ENCODE results near the gene RENBP. TPM values are rescaled to one million over a fixed set of nuclear protein-coding genes. Genes with fewer than 3 reads are reported as not detected.

RENBP gene
- total RNA-seq, 1 experiment from 2014 or later = 15.5 TPM

DNA sequence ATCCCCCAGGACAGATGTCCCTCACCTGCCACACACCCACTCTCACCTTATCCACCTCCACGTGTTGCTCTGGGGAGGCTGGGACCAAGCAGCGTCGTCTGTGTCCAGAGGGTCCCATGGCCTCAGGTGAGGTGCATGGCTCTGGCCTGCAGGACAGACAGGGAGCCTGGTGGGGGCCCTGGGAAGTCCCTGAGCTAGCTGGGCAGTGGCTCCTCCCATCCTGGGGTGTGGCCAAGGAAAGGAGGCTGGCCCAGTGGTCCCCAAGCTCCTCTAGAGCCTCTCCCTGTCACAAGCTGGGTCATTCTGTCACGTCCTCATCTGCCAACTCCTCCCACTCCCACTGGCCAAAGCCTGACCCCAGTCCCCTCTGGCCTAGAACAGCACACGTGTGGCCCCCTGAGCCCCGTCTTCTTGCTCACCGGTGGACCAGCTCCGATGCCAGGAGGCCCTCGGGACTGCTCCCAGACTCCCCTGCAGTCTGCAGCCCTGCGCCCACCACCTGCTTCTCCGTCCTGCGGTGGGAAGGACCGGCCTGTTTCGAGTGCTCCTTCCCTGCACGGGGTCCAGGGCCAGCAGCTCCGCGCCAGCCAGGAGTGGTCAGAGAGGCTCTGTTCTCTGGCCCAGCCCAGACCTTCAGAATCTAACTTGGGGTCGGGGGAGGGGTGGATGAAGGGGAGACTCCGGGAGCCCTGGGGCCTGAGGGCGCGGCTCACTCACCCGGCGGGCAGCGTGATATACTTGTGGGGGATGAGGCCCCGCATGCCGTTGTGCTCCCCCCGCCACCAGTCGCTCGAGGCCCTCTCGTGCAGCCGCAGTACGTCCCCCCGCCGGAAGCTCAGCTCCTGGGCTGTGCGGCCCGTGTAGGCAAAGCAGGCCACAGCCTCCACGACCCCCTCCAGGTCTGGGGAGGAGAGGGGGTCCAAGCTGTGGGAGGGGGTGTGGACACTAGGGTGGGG is 35.1 kb downstream of the RENBP start:
- peak; percentile 63 for DNase-seq (ENCODE audit: low read depth)
- in situ Hi-C loops (cut with HindIII; ENCODE audit: low pct_unique_long_range_greater_than_20kb, low sequenced_read_pairs) = no loop called here

DNA sequence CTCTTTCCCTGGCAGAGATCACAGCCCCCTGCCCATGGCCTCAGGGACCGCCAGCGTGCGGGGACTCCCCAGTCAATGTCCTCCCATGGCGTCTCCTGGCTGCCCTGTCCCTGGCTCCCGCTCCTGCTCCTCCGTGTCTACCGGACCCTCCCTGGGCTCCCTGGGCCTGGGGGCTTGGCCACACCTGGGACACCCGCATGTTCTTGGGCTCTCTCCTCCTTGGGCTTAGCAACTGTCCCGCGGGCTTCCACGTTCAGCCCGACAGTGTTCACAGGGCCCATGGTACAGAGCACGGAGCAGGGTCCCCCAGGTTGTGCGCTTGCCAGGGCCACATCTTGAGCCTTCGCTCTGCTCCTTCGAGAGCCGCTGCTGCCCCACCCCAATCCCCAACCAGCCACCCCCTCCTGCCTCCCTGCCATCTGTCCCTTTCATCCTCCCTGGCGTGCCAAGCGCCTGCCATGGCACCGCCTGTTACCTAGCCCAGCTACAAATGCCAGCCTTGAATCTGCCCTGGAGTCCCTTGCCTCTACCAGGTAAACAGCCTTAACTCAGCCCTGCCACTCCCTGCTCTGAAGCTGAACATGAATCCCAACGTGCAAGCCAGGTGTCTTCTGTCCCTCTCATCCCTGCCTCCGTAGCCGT is 36.1 kb downstream of the RENBP start:
- in situ Hi-C loops (cut with HindIII; ENCODE audit: low pct_unique_long_range_greater_than_20kb, low sequenced_read_pairs) = no loop called here
- no peak for DNase-seq (ENCODE audit: low read depth)

DNA sequence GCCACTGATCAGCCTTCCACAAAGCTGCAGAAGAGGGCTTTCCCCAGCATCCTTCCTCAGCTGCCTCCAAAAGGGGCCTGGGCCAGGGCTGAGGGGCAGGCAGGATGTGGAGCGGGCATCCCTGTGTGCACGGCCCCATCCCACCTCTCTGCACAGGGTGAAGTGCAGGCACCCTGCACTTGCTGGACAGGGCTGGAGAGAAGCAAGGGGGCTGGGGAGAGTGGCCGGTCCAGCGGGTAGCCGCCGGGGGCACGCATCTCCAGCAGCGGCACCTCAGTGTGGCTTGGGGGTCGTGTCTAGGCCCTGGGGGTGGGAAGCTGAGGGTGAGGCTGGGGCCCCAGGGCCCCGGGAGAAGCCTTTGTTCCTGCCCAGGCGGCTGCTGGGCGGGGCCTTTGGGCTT is 37.0 kb downstream of the RENBP start:
- in situ Hi-C loops (cut with HindIII; ENCODE audit: low pct_unique_long_range_greater_than_20kb, low sequenced_read_pairs) = no loop called here
- no peak for DNase-seq (ENCODE audit: low read depth)

DNA sequence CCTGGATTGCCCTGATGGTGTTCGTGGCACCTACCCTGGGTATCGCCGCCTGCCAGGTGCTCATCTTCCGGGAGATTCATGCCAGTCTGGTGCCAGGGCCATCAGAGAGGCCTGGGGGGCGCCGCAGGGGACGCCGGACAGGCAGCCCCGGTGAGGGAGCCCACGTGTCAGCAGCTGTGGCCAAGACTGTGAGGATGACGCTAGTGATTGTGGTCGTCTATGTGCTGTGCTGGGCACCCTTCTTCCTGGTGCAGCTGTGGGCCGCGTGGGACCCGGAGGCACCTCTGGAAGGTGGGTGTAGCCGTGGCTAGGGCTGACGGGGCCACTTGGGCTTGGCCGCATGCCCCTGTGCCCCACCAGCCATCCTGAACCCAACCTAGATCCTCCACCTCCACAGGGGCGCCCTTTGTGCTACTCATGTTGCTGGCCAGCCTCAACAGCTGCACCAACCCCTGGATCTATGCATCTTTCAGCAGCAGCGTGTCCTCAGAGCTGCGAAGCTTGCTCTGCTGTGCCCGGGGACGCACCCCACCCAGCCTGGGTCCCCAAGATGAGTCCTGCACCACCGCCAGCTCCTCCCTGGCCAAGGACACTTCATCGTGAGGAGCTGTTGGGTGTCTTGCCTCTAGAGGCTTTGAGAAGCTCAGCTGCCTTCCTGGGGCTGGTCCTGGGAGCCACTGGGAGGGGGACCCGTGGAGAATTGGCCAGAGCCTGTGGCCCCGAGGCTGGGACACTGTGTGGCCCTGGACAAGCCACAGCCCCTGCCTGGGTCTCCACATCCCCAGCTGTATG is 38.1 kb downstream of the RENBP start:
- in situ Hi-C loops (cut with HindIII; ENCODE audit: low pct_unique_long_range_greater_than_20kb, low sequenced_read_pairs) = no loop called here
- DNase-seq (ENCODE audit: low read depth) = no peak

DNA sequence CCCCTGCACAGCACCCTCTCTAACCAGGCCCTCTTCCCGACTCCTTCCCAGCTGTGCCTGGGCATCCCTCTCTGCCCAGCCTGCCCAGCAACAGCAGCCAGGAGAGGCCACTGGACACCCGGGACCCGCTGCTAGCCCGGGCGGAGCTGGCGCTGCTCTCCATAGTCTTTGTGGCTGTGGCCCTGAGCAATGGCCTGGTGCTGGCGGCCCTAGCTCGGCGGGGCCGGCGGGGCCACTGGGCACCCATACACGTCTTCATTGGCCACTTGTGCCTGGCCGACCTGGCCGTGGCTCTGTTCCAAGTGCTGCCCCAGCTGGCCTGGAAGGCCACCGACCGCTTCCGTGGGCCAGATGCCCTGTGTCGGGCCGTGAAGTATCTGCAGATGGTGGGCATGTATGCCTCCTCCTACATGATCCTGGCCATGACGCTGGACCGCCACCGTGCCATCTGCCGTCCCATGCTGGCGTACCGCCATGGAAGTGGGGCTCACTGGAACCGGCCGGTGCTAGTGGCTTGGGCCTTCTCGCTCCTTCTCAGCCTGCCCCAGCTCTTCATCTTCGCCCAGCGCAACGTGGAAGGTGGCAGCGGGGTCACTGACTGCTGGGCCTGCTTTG is 38.9 kb downstream of the RENBP start:
- DNase-seq (ENCODE audit: low read depth) = no peak
- in situ Hi-C loops (cut with HindIII; ENCODE audit: low pct_unique_long_range_greater_than_20kb, low sequenced_read_pairs) = no loop called here

DNA sequence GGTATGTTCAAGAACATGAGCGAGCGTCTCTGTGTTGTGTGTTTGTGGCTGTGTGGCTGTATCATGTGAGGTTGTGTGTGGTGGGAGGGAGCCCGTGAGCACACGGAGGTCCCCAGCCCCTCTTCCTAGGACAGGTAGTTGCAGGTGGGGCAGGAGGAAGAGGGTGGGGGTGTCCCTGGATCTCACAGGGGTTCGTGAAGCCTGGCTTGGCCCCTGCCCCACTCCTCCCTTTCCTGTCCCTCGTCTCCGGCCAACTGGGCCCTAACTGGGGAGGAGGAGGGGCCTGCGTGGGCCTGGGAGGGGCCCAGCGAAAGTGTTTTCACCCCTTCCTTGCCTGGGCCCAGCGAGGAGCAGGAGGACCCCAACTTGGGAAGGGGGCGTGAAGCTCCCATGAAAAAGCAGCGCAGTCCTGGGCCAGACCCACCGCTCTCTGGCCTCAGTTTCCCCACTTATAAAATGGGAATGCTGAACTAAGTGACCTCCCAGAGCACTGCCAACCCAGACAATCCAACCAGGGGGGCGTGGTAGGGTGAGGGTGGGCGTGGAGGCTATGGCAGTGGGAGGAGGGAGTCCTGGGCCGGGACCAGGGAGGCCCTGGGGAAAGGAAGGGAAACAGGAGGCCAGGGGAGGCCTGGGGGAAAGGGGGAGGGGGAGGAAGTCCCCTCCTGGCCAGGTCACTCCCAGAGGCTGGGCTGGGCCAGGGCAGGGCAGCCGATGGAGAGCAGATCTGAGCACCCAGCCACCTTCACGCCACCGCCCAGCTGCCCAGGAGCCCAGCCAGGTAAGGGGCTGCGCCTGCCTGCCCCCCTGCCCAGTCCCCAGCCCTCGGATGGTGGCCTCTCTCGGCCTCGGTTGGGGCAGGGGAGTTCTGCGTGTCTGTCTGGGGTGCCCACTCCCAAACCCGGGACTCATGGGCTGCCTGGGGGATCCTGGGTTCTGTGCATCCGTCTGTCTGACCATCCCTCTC is 40.2 kb downstream of the RENBP start, which contains the start of gene AVPR2:
Gene AVPR2 (plus strand): TSS at position 683 of the 967 bp plus-strand sequence. CDS start 473 bp downstream, outside the sequence.
- in situ Hi-C loops (cut with HindIII; ENCODE audit: low pct_unique_long_range_greater_than_20kb, low sequenced_read_pairs) = no loop called here
- DNase-seq (ENCODE audit: low read depth) = no peak

DNA sequence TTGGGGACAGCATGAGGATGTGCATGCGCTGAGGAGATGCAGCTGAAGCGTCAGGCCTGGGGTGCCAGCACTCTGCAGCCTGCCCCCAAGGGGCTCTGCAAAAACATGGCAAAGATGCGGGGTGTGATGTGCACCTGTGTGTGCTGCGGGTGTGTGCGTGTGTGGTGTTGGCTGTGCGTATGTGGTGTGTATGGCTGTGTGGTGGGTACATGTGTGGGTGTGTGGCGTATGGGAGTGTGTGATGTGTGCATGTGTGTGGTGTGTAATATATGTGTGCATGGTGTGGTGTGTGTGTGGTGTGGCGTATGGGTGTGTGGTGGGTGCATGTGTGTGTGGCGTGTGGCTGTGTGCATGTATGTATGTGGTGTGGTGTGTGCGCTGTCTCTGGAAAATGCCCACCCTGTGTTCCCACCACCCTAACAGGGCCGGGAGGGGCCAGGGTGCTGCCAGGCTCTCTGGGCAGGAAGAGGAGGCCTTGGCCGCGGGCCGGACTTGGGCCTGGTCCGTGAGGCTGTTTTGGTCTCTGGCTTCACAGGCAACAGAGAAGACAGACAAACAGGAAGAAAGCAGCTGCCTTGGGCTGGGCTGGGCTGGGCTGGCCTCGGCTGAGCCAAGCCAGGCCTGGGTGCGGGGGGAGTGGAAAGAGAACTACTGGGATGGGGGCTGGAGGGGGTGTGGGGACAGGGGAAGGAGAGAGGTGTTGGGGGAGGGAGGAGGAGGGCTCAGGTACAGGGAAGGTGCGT is 41.0 kb downstream of the RENBP start:
- in situ Hi-C loops (cut with HindIII; ENCODE audit: low pct_unique_long_range_greater_than_20kb, low sequenced_read_pairs) = no loop called here
- DNase-seq (ENCODE audit: low read depth) = no peak

DNA sequence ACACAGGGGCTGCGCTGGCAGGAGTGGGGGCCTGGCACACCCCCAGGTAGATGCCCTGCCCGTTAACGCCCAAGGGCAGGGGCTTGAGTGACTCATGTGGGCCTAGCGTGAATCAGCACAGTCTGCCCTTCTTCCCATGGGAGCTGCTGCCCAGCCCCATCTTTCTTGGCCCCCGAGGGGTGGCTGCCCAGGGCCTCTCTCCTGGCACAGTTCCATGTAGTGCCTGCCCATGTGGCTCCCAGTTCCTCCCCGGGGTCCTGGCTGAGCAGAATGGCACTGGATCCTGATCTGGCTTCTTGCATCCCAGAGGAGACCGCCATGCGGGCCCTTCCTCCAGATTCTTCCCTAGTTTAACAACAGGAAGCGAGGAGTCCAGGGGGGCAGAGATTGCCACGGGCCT is 42.1 kb downstream of the RENBP start:
- in situ Hi-C loops (cut with HindIII; ENCODE audit: low pct_unique_long_range_greater_than_20kb, low sequenced_read_pairs) = no loop called here
- DNase-seq (ENCODE audit: low read depth) = no peak

DNA sequence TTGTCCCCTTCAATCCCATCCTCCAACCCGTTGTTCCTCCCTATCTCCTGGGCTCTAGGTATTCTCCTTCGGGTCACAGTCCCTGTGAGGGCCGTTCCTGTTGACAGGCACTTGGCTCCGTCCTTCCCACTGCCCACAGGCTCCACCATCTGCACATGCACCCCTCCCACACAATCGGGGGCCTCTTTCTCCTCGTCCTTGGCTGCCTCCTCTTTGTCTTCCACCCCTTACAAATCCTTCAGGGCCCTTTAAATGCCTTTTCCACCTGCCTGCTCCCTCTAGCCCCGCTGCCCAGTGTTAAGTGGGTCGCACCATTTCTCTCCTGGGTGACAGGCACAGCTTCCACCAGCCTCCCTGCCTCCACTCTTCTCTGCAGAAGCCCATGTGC is 42.7 kb downstream of the RENBP start:
- no peak for DNase-seq (ENCODE audit: low read depth)
- in situ Hi-C loops (cut with HindIII; ENCODE audit: low pct_unique_long_range_greater_than_20kb, low sequenced_read_pairs) = no loop called here

DNA sequence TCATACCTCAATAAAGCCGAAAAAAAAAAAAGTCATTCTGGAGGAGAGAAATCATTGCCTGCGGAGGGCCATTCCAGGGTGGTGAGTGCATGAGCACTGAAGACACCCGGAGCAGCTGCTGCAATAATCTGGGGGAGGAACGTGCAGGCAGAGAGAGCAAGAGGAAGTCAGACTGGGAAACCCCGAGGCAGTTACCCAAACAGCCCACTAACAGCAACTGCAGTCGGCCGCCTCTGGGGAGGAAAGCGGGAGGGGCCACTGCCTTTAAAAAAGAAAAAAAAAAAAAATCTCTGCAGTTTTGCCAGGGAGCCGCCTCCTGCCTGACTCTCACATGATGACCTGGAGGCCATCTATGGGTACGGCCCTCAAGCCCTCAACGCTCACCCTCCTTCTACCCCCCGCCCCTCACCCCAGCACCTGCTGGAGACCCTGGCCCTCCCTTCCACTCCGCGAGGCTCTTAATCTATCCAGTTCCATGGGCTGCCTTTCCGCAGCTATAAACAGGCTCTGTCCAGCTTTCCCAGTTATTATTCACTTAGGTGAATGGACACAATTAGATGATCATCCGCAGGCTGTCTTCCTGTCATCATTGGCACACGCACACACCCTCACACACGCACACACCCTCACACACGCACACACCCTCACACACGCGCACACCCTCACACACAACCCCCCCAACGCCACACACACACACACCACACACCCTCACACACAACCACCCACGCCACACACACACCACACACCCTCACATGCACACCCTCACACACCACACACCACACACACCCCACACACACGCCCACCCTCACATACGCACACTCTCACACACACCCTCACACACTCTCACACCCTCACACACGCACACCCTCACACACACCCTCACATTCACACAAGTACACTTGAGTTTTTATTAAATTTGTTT is 43.4 kb downstream of the RENBP start:
- in situ Hi-C loops (cut with HindIII; ENCODE audit: low pct_unique_long_range_greater_than_20kb, low sequenced_read_pairs) = no loop called here
- DNase-seq (ENCODE audit: low read depth) = peak; percentile 81

DNA sequence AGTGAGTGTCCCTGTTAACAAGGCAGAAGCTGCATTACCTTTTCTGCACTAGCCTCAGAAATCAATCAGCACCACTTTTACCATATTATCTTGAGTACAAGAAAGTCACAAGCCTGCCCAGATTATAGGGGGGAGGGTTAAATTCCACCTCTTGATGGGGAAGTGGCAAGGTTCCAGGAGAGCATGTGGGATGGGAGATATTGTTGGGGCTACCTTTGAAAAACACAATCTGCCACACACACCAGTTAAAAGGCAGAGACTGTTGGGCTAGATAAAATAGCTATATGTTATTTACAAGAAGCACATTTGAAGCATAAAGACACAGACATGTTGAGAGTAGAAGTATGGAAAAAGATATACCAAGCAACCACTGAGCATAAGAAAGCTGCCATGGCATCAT is 46.5 kb downstream of the RENBP start:
- in situ Hi-C loops (cut with HindIII; ENCODE audit: low pct_unique_long_range_greater_than_20kb, low sequenced_read_pairs) = no loop called here
- no peak for DNase-seq (ENCODE audit: low read depth)

DNA sequence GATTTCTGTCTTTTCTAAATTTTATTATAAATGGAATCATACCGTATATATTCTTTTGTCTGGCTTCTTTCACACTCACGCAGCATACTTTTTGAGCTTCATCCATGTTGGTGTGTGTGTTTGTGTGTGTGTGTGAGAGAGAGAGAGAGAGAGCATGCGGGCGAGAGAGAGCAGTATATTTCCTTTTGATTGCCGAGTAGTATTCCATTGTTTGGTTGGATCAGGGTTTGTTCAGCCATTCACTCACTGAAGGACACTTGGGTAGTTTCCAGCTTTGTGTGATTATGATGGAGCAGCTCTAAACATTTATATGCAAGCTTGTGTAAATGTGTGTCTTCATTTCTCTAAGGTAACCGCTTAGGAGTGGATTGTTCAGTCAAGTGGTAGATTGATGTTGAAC is 55.3 kb downstream of the RENBP start:
- in situ Hi-C loops (cut with HindIII; ENCODE audit: low pct_unique_long_range_greater_than_20kb, low sequenced_read_pairs) = no loop called here
- DNase-seq (ENCODE audit: low read depth) = no peak

DNA sequence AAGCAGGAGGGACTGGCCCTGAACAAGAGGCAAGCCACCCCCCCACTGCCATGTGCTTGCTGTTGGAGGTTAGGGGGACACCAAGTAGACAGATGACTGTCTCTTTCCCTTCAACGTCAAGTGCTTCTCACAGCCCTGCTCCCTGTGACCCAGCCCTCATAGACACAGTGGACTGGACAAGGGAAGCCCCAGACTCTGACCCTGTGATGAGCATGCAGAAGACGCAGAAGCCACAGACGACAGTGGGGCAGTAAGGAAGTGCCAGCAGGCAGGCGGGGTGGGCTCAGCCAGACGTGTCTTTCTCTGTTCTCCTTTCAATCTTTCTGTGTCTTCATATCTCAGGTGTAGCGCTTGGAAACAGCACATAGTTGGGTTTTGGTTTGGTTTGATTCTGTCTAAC is 56.1 kb downstream of the RENBP start:
- in situ Hi-C loops (cut with HindIII; ENCODE audit: low pct_unique_long_range_greater_than_20kb, low sequenced_read_pairs) = no loop called here
- DNase-seq (ENCODE audit: low read depth) = no peak

DNA sequence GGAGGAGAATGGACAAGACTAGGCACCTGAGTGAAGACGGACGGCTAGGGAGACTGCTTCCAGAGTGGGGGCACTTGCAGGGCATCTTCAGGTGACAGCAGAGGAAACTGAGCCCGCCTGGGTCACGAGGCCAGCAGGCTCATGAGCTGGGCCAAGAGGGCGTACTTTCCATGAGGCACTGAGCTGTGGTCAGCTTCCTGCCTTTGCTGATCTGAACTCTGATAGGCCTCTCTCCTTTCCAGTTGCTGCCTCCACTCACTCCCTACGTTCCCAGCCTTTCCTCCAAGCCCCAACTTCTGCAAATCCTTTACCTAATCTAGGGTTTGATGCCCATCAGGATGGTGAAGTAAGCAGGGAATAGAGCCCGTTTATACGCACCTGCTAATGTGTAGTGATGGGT is 57.1 kb downstream of the RENBP start:
- in situ Hi-C loops (cut with HindIII; ENCODE audit: low pct_unique_long_range_greater_than_20kb, low sequenced_read_pairs) = no loop called here
- DNase-seq (ENCODE audit: low read depth) = no peak

DNA sequence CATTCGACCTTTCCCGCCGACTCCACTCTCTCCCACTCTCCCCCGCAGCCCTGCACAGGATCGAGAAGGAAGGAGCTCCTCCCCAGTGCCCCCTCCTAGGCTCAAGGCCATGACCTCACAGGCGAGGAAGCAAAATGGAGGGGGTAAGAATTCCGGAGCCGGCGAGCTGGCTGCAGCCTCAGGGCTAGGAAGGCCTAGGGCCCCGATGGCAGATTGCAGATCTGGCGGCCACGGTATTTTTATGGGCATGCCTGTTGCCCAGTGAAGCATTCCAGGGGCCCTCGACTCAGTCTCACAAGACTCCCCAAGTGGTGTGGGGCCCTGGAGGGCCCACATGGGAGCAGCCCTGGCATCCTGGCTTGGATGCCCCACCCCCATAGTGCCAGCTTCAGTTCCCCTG is 57.5 kb downstream of the RENBP start:
- DNase-seq (ENCODE audit: low read depth) = peak; percentile 79
- in situ Hi-C loops (cut with HindIII; ENCODE audit: low pct_unique_long_range_greater_than_20kb, low sequenced_read_pairs) = no loop called here
